Activated CD4-positive, alpha-beta T cell treated with anti-CD3 and anti-CD28 coated beads, Interleukin-2, amount 10 ng/mL, durations not matched to agents 24 days and 14 days (primary cell): ENCODE data around the gene POLR2C. TPM values are rescaled to one million over a fixed set of nuclear protein-coding genes. Genes with fewer than 3 reads are reported as not detected.

ENCODE experiments used
- DNase-seq: peaks from one replicate; pipeline ENCODE4 v3.0.0; 2022
- H3K27ac Mint-ChIP-seq: one replicate; pipeline ENCODE4 v1.8.0; 2022; ENCODE audit warnings: mild to moderate bottlenecking, mixed read lengths
- H3K27me3 Mint-ChIP-seq: one replicate; pipeline ENCODE4 v1.8.0; 2022; ENCODE audit warnings: mixed read lengths
- H3K36me3 Mint-ChIP-seq: one replicate; pipeline ENCODE4 v1.8.0; 2022; ENCODE audit warnings: low read depth, mild to moderate bottlenecking, mixed read lengths
- H3K4me1 Mint-ChIP-seq: one replicate; pipeline ENCODE4 v1.8.0; 2021; ENCODE audit warnings: mixed read lengths
- H3K4me3 Mint-ChIP-seq: one replicate; pipeline ENCODE4 v1.8.0; 2022; ENCODE audit warnings: mild to moderate bottlenecking, moderate library complexity, mixed read lengths
- H3K9me3 Mint-ChIP-seq: one replicate; pipeline ENCODE4 v1.8.0; 2021; ENCODE audit warnings: mixed read lengths
- intact Hi-C: fragments of 100-400 bp; cut with micrococcal nuclease; formaldehyde crosslinking; loops from one replicate; pipeline ENCODE4 v1.15.1; 2023
- total RNA-seq: library from RNA; stranded (reverse); gene quantifications from 2 replicates; pipeline ENCODE4 v1.2.3, GENCODE V29; 2022

The POLR2C gene
- total RNA-seq, result 88.5 and 90.7 TPM in 2 replicates

- Mint-ChIP-seq H3K27me3 (no peaks in the 10 kb centered on the region), H3K4me1 (peaks cover 27% of the 10 kb centered on the region), H3K27ac (peak within 1 kb of the TSS; percentile 100), H3K9me3 (no peaks in the 10 kb centered on the region), H3K4me3 (peak within 1 kb of the TSS; percentile 96), H3K36me3 (peaks cover 44% of the 10 kb centered on the region)
- intact Hi-C loops, result loop anchor here (1.0 to 2.0 kb wide), 3 partner anchors 15 to 162 kb away; partner anchors contain the start of genes CIAPIN1 and COQ9
- peak; percentile 98 for DNase-seq
Observed at GRCh38 chr16:57462209-57462977, at the start of gene POLR2C. Gene POLR2C, plus strand, starts transcription at chr16:57462679. Its CDS starts 46 bp downstream, at chr16:57462725.

GRCh38 chr16:57413301-57413730 lies 49.2 kb upstream of the POLR2C start:
- no peak overlapping the region for H3K4me3 Mint-ChIP-seq
- DNase-seq, result no peak
- H3K36me3 Mint-ChIP-seq, result no peaks in the 10 kb centered on the region
- intact Hi-C loops, result no loop called here
- H3K27me3 Mint-ChIP-seq, result no peaks in the 10 kb centered on the region
- H3K9me3 Mint-ChIP-seq, result no peaks in the 10 kb centered on the region
- no peak overlapping the region for H3K27ac Mint-ChIP-seq
- H3K4me1 Mint-ChIP-seq, result peaks cover 13% of the 10 kb centered on the region

- intact Hi-C loops, result no loop called here
- H3K27me3 Mint-ChIP-seq, result no peaks in the 10 kb centered on the region
- no peak for DNase-seq
- no peaks in the 10 kb centered on the region for H3K9me3 Mint-ChIP-seq
- no peaks in the 10 kb centered on the region for H3K36me3 Mint-ChIP-seq
- no peak overlapping the region for H3K4me3 Mint-ChIP-seq
- H3K4me1 Mint-ChIP-seq, result peaks cover 13% of the 10 kb centered on the region
- no peak overlapping the region for H3K27ac Mint-ChIP-seq
Observed at GRCh38 chr16:57413733-57414132, 48.7 kb upstream of the POLR2C start.

- Mint-ChIP-seq H3K27ac (no peak overlapping the region), H3K36me3 (no peaks in the 10 kb centered on the region), H3K4me1 (peaks cover 15% of the 10 kb centered on the region), H3K9me3 (no peaks in the 10 kb centered on the region), H3K27me3 (peaks cover 2% of the 10 kb centered on the region), H3K4me3 (no peak overlapping the region)
- DNase-seq, result no peak
- intact Hi-C loops, result loop anchor here (5.0 kb wide), 2 partner anchors 39 to 169 kb away; partner anchors contain the start of gene ARL2BP
Observed at GRCh38 chr16:57416084-57416483, 46.4 kb upstream of the POLR2C start.

- Mint-ChIP-seq H3K36me3 (no peaks in the 10 kb centered on the region), H3K4me3 (no peak overlapping the region), H3K4me1 (peaks cover 15% of the 10 kb centered on the region), H3K9me3 (no peaks in the 10 kb centered on the region), H3K27ac (no peak overlapping the region), H3K27me3 (peaks cover 2% of the 10 kb centered on the region)
- DNase-seq, result no peak
- intact Hi-C loops, result loop anchor here (1.0 to 5.0 kb wide), 4 partner anchors 27 to 172 kb away; partner anchors contain the start of genes ARL2BP, CIAPIN1 and COQ9
Observed at GRCh38 chr16:57419506-57419905, 43.0 kb upstream of the POLR2C start.

GRCh38 chr16:57422026-57422944 lies 40.2 kb upstream of the POLR2C start:
- Mint-ChIP-seq H3K36me3 (peaks cover under 1% of the 10 kb centered on the region), H3K9me3 (no peaks in the 10 kb centered on the region), H3K4me1 (peaks cover 8% of the 10 kb centered on the region), H3K27ac (no peak overlapping the region), H3K27me3 (peaks cover 2% of the 10 kb centered on the region), H3K4me3 (no peak overlapping the region)
- no peak for DNase-seq
- intact Hi-C loops, result no loop called here

- Mint-ChIP-seq H3K4me1 (peaks cover 5% of the 10 kb centered on the region), H3K9me3 (no peaks in the 10 kb centered on the region), H3K27me3 (peaks cover 2% of the 10 kb centered on the region), H3K36me3 (peaks cover 8% of the 10 kb centered on the region), H3K4me3 (no peak overlapping the region), H3K27ac (no peak overlapping the region)
- DNase-seq, result no peak
- intact Hi-C loops, result no loop called here
Observed at GRCh38 chr16:57423152-57423551, 39.3 kb upstream of the POLR2C start.

- Mint-ChIP-seq H3K9me3 (no peaks in the 10 kb centered on the region), H3K4me3 (no peak overlapping the region), H3K4me1 (no peaks in the 10 kb centered on the region), H3K36me3 (peaks cover 18% of the 10 kb centered on the region), H3K27me3 (peaks cover 2% of the 10 kb centered on the region), H3K27ac (no peak overlapping the region)
- intact Hi-C loops, result no loop called here
- no peak for DNase-seq
Observed at GRCh38 chr16:57424583-57424982, 37.9 kb upstream of the POLR2C start.

- intact Hi-C loops, result no loop called here
- Mint-ChIP-seq H3K27me3 (no peaks in the 10 kb centered on the region), H3K4me1 (no peaks in the 10 kb centered on the region), H3K27ac (no peak overlapping the region), H3K9me3 (no peaks in the 10 kb centered on the region), H3K4me3 (no peak overlapping the region), H3K36me3 (peaks cover 34% of the 10 kb centered on the region)
- DNase-seq, result no peak
Observed at GRCh38 chr16:57426356-57426755, 36.1 kb upstream of the POLR2C start.

- Mint-ChIP-seq H3K9me3 (no peaks in the 10 kb centered on the region), H3K36me3 (peaks cover 38% of the 10 kb centered on the region), H3K4me3 (no peak overlapping the region), H3K27me3 (no peaks in the 10 kb centered on the region), H3K27ac (no peak overlapping the region), H3K4me1 (no peaks in the 10 kb centered on the region)
- intact Hi-C loops, result no loop called here
- no peak for DNase-seq
Observed at GRCh38 chr16:57427307-57427706, 35.2 kb upstream of the POLR2C start.

GRCh38 chr16:57427824-57428223 lies 34.7 kb upstream of the POLR2C start:
- Mint-ChIP-seq H3K4me1 (no peaks in the 10 kb centered on the region), H3K27me3 (no peaks in the 10 kb centered on the region), H3K27ac (no peak overlapping the region), H3K4me3 (no peak overlapping the region), H3K9me3 (no peaks in the 10 kb centered on the region), H3K36me3 (peaks cover 43% of the 10 kb centered on the region)
- intact Hi-C loops, result no loop called here
- DNase-seq, result no peak

GRCh38 chr16:57430955-57431354 lies 31.5 kb upstream of the POLR2C start:
- Mint-ChIP-seq H3K4me3 (no peak overlapping the region), H3K4me1 (no peaks in the 10 kb centered on the region), H3K9me3 (no peaks in the 10 kb centered on the region), H3K36me3 (peaks cover 67% of the 10 kb centered on the region), H3K27me3 (no peaks in the 10 kb centered on the region), H3K27ac (no peak overlapping the region)
- no peak for DNase-seq
- intact Hi-C loops, result no loop called here

- no peaks in the 10 kb centered on the region for H3K27me3 Mint-ChIP-seq
- H3K9me3 Mint-ChIP-seq, result no peaks in the 10 kb centered on the region
- no peak for DNase-seq
- no peak overlapping the region for H3K4me3 Mint-ChIP-seq
- intact Hi-C loops, result no loop called here
- peaks cover 69% of the 10 kb centered on the region for H3K36me3 Mint-ChIP-seq
- no peak overlapping the region for H3K27ac Mint-ChIP-seq
- no peaks in the 10 kb centered on the region for H3K4me1 Mint-ChIP-seq
Observed at GRCh38 chr16:57432505-57432904, 30.0 kb upstream of the POLR2C start.

GRCh38 chr16:57432989-57433388 lies 29.5 kb upstream of the POLR2C start:
- DNase-seq, result no peak
- Mint-ChIP-seq H3K9me3 (no peaks in the 10 kb centered on the region), H3K27ac (no peak overlapping the region), H3K27me3 (no peaks in the 10 kb centered on the region), H3K4me3 (no peak overlapping the region), H3K36me3 (peaks cover 65% of the 10 kb centered on the region), H3K4me1 (no peaks in the 10 kb centered on the region)
- intact Hi-C loops, result no loop called here
